Calu3 (cell line): ENCODE results near the gene ANO4. TPM values are rescaled to one million over a fixed set of nuclear protein-coding genes. Genes with fewer than 3 reads are reported as not detected.

ENCODE experiments used
- BruUV-seq: library from RNA; stranded (reverse); fragments of 400-500 nt; replicated peaks from 2 replicates; lab custom pipeline; 2021; lab: Mats Ljungman, UMichigan
- CTCF ChIA-PET: fragments of 300-600 bp; sonication (Branson Sonifier 250); formaldehyde crosslinking; loops from one replicate; lab custom pipeline; 2022; ENCODE audit warnings: antibody characterized with exemption; lab: Charles Lee
- DNase-seq: peaks from one replicate; pipeline ENCODE4 v3.0.0; 2022
- H3K27ac Mint-ChIP-seq: one replicate; pipeline ENCODE4 v1.8.0; 2022; ENCODE audit warnings: mixed read lengths; ENCODE audit not compliant: unreplicated experiment
- H3K27me3 Mint-ChIP-seq: one replicate; pipeline ENCODE4 v1.8.0; 2022; ENCODE audit warnings: mixed read lengths; ENCODE audit not compliant: unreplicated experiment
- H3K36me3 Mint-ChIP-seq: one replicate; pipeline ENCODE4 v1.8.0; 2022; ENCODE audit warnings: mild to moderate bottlenecking, moderate library complexity, mixed read lengths; ENCODE audit not compliant: insufficient read depth, unreplicated experiment
- H3K4me1 Mint-ChIP-seq: one replicate; pipeline ENCODE4 v1.8.0; 2022; ENCODE audit warnings: mild to moderate bottlenecking, low read depth, mixed read lengths; ENCODE audit not compliant: unreplicated experiment
- H3K4me3 Mint-ChIP-seq: one replicate; pipeline ENCODE4 v1.8.0; 2022; ENCODE audit warnings: mild to moderate bottlenecking, low read depth, moderate library complexity, mixed read lengths; ENCODE audit not compliant: unreplicated experiment
- H3K9me3 Mint-ChIP-seq: one replicate; pipeline ENCODE4 v1.8.0; 2022; ENCODE audit warnings: low read depth, mixed read lengths; ENCODE audit not compliant: unreplicated experiment
- CTCF ChIP-seq: fragments of 200-600 bp; IDR thresholded peaks from one replicate; pipeline ENCODE4 v1.8.0; 2022; ENCODE audit warnings: antibody characterized with exemption; ENCODE audit not compliant: unreplicated experiment
- intact Hi-C: fragments of 100-400 bp; cut with micrococcal nuclease; formaldehyde crosslinking; loops from one replicate; pipeline ENCODE4 v1.10.0; 2022; ENCODE audit not compliant: unreplicated experiment
- total RNA-seq: library from RNA; stranded (reverse); gene quantifications from 2 replicates; pipeline ENCODE4 v1.2.3, GENCODE V29; 2022

Gene ANO4
- total RNA-seq, 1 experiment from 2014 or later: 1.9 TPM

DNA sequence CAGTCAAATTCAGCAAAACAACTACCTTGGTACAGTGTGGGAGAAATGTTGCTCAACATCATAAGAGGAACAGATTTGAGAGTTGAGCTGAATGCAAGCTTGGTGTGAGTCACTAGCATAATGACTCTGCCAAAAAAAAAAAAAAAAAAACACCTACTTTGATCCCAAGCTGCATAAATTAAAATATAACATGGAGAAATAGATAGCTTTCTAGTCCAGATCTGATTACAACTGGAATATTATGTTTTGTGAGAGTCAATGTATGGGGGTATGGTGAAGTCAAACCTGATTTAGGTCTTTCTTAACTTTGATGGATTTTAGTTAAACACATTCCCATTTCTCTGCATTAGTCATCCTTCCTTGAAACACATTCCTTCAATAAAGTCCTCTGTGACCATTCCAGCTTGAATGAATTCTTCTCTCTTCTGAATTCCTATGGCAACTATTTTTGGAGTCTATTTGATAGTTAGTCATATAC, 227.4 kb downstream of the ANO4 start:
- Mint-ChIP-seq H3K27ac (peak overlapping the region; percentile 91), H3K9me3 (peaks cover 8% of the 10 kb centered on the region), H3K4me3 (no peak overlapping the region), H3K4me1 (peaks cover 44% of the 10 kb centered on the region), H3K27me3 (no peaks in the 10 kb centered on the region), H3K36me3 (peaks cover 18% of the 10 kb centered on the region)
- CTCF ChIA-PET: interaction anchor here (0.7 to 1.2 kb wide), 2 partner anchors 14 to 1327 kb away, joined by 3 to 7 read pairs; no protein-coding TSS in a partner anchor
- TF ChIP-seq CTCF: no peak
- BruUV-seq: no TSS peak
- DNase-seq: no peak
- intact Hi-C loops: no loop called here

GRCh38 chr12:101027200-101027599, 232.6 kb downstream of the ANO4 start:
- H3K4me3 Mint-ChIP-seq: no peak overlapping the region
- no peak overlapping the region for H3K27ac Mint-ChIP-seq
- no peak for DNase-seq
- no TSS peak for BruUV-seq
- no peaks in the 10 kb centered on the region for H3K4me1 Mint-ChIP-seq
- CTCF ChIA-PET: no interaction called here
- peaks cover 2% of the 10 kb centered on the region for H3K36me3 Mint-ChIP-seq
- no peak for TF ChIP-seq CTCF
- intact Hi-C loops: no loop called here
- H3K27me3 Mint-ChIP-seq: no peaks in the 10 kb centered on the region
- peaks cover 22% of the 10 kb centered on the region for H3K9me3 Mint-ChIP-seq

GRCh38 chr12:101027816-101028215, 233.2 kb downstream of the ANO4 start:
- no peak overlapping the region for H3K4me3 Mint-ChIP-seq
- H3K9me3 Mint-ChIP-seq: peaks cover 22% of the 10 kb centered on the region
- no peaks in the 10 kb centered on the region for H3K4me1 Mint-ChIP-seq
- intact Hi-C loops: no loop called here
- CTCF ChIA-PET: no interaction called here
- no TSS peak for BruUV-seq
- no peak overlapping the region for H3K27ac Mint-ChIP-seq
- no peaks in the 10 kb centered on the region for H3K36me3 Mint-ChIP-seq
- DNase-seq: no peak
- H3K27me3 Mint-ChIP-seq: no peaks in the 10 kb centered on the region
- no peak for TF ChIP-seq CTCF

DNA sequence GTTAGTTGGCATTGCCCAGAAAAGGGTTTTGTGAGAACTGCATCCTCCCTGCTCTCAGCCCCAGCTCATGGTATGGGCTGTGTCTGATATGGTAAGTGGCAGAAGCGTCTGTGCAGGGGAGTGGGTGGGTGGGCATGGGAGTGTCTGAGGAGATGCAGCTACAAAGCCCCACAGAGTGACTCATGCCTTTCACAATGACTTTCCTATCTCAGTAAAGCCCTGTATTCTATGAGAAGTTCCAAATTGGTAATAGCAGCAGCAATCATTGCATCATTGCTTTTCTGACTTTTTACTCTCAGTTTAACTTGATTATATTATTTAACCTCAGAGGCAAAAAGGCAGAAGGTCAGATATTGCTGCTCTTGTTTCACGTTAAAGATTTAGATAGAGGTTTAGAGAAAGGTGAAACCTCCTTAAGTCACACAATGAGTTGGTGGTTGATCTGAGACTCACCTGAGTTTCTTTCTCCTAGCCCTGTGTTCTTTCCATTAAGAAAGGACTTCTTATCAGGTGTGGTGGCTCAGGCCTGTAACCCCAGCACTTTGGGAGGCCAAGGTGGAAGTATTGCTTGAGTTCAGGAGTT, 243.8 kb downstream of the ANO4 start:
- no TSS peak for BruUV-seq
- intact Hi-C loops: no loop called here
- Mint-ChIP-seq H3K4me3 (no peak overlapping the region), H3K27me3 (no peaks in the 10 kb centered on the region), H3K36me3 (no peaks in the 10 kb centered on the region), H3K27ac (no peak overlapping the region), H3K9me3 (no peaks in the 10 kb centered on the region), H3K4me1 (peaks cover 33% of the 10 kb centered on the region)
- TF ChIP-seq CTCF: no peak
- DNase-seq: no peak
- CTCF ChIA-PET: no interaction called here
